NCI-H748 (cell line): ENCODE results near the gene ZNF69.

Experiments used
- DNase-seq: peaks from one replicate; lab custom pipeline; 2025; ENCODE audit not compliant: unreplicated experiment; lab: John Stamatoyannopoulos, UW

The ZNF69 gene

DNA sequence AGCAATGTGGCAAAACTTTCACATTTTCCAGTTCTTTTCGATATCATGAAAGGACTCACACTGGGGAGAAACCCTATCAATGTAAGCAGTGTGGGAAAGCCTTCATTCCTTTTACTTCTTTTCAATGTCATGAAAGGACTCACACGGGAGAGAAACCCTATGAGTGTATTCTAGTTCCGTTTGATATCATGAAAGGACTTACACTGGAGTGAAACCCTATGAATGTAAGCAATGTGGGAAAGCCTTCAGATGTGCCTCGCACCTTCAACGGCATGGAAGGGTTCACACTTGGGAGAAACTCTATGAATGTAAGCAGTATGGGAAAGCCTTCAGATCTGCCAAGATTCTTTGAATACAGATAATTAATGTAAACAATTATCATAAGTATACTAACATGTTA is 62.7 kb downstream of the ZNF69 start:
- DNase-seq = no peak
